Measurements from ENCODE around the gene GHRH.

Gene GHRH

GRCh38 chr20:37290158-37290810, 28.7 kb upstream of the GHRH start:
- no peak for TF ChIP-seq EZH2 (IDR thresholded peaks at IDR 0.05; ENCODE audit: borderline replicate concordance, low read depth, low read length, severe bottlenecking)
- TF ChIP-seq CTCF (IDR thresholded peaks at IDR 0.05; ENCODE audit: borderline replicate concordance, extremely low read depth, low read length, poor library complexity, severe bottlenecking): no peak
- peak overlapping the region; percentile 97 for H3K27ac ChIP-seq (ENCODE audit: low read length)
- peaks cover 16% of the 10 kb centered on the region; the same call in 1 of the 2 replicates for H4K20me1 ChIP-seq (ENCODE audit: insufficient read depth, low read length)
- H3K79me2 ChIP-seq (ENCODE audit: insufficient read depth, low read length): peaks cover 60% of the 10 kb centered on the region
- peak overlapping the region; percentile 93 to 99 for H3K4me3 ChIP-seq (ENCODE audit: low read depth in 1 of 2, low read length in 2 of 2)
- H3K9me3 ChIP-seq (ENCODE audit: insufficient read depth, low read length, severe bottlenecking): no peaks in the 10 kb centered on the region
- peak overlapping the region; percentile 92 for H3K4me2 ChIP-seq (ENCODE audit: insufficient read depth, low read length)
- peaks cover 27% of the 10 kb centered on the region for H3K4me1 ChIP-seq (ENCODE audit: insufficient read depth, low read length)
- no peak for DNase-seq
- H2AFZ ChIP-seq (ENCODE audit: low read depth, low read length): peak overlapping the region; percentile 99
- ATAC-seq (ENCODE audit: insufficient read depth, low read depth): no peak
- peaks cover 28% of the 10 kb centered on the region for H3K36me3 ChIP-seq (ENCODE audit: insufficient read depth, low read length)
- H3K27me3 ChIP-seq (ENCODE audit: insufficient read depth, low read length, poor library complexity): no peaks in the 10 kb centered on the region
- peak overlapping the region; percentile 97 for H3K9ac ChIP-seq (ENCODE audit: low read depth, low read length)

GRCh38 chr20:37288091-37288490, 26.5 kb upstream of the GHRH start:
- H3K4me2 ChIP-seq (ENCODE audit: insufficient read depth, low read length): peak overlapping the region; percentile 92; the same call in 1 of the 2 replicates
- H3K27ac ChIP-seq (ENCODE audit: low read length): no peak overlapping the region
- no peaks in the 10 kb centered on the region for H3K9me3 ChIP-seq (ENCODE audit: insufficient read depth, low read length, severe bottlenecking)
- H3K79me2 ChIP-seq (ENCODE audit: insufficient read depth, low read length): peaks cover 38% of the 10 kb centered on the region
- H3K27me3 ChIP-seq (ENCODE audit: insufficient read depth, low read length, poor library complexity): no peaks in the 10 kb centered on the region
- DNase-seq (no peak), ATAC-seq (ENCODE audit: insufficient read depth, low read depth) (no peak)
- no peak overlapping the region for H3K9ac ChIP-seq (ENCODE audit: low read depth, low read length)
- peaks cover 25% of the 10 kb centered on the region for H3K4me1 ChIP-seq (ENCODE audit: insufficient read depth, low read length)
- peak overlapping the region; percentile 45; the same call in 1 of the 2 replicates for H2AFZ ChIP-seq (ENCODE audit: low read depth, low read length)
- no peak for TF ChIP-seq CTCF (IDR thresholded peaks at IDR 0.05; ENCODE audit: borderline replicate concordance, extremely low read depth, low read length, poor library complexity, severe bottlenecking)
- TF ChIP-seq EZH2 (IDR thresholded peaks at IDR 0.05; ENCODE audit: borderline replicate concordance, low read depth, low read length, severe bottlenecking): no peak
- H4K20me1 ChIP-seq (ENCODE audit: insufficient read depth, low read length): no peaks in the 10 kb centered on the region; the same call in 1 of the 2 replicates
- no peak overlapping the region for H3K4me3 ChIP-seq (ENCODE audit: low read depth in 1 of 2, low read length in 2 of 2)
- H3K36me3 ChIP-seq (ENCODE audit: insufficient read depth, low read length): peaks cover 21% of the 10 kb centered on the region

- Histone ChIP-seq H3K79me2 (ENCODE audit: insufficient read depth, low read length) (peaks cover 16% of the 10 kb centered on the region), H3K4me3 (ENCODE audit: low read depth in 1 of 2, low read length in 2 of 2) (no peak overlapping the region), H3K9me3 (ENCODE audit: insufficient read depth, low read length, severe bottlenecking) (no peaks in the 10 kb centered on the region), H2AFZ (ENCODE audit: low read depth, low read length) (peak overlapping the region; percentile 28; the same call in 1 of the 2 replicates), H3K4me2 (ENCODE audit: insufficient read depth, low read length) (no peak overlapping the region), H3K27ac (ENCODE audit: low read length) (no peak overlapping the region), H4K20me1 (ENCODE audit: insufficient read depth, low read length) (no peaks in the 10 kb centered on the region), H3K27me3 (ENCODE audit: insufficient read depth, low read length, poor library complexity) (no peaks in the 10 kb centered on the region), H3K4me1 (ENCODE audit: insufficient read depth, low read length) (peaks cover 16% of the 10 kb centered on the region), H3K9ac (ENCODE audit: low read depth, low read length) (no peak overlapping the region), H3K36me3 (ENCODE audit: insufficient read depth, low read length) (peaks cover 4% of the 10 kb centered on the region; the same call in 1 of the 2 replicates)
- DNase-seq (no peak), ATAC-seq (ENCODE audit: insufficient read depth, low read depth) (no peak)
- no peak for TF ChIP-seq EZH2 (IDR thresholded peaks at IDR 0.05; ENCODE audit: borderline replicate concordance, low read depth, low read length, severe bottlenecking)
- TF ChIP-seq CTCF (IDR thresholded peaks at IDR 0.05; ENCODE audit: borderline replicate concordance, extremely low read depth, low read length, poor library complexity, severe bottlenecking): no peak
Measured at GRCh38 chr20:37285664-37286374, 24.2 kb upstream of the GHRH start.

All from DND-41 (cell line).